ENCODE measurements around the gene PLXNB1.

Gene PLXNB1

GRCh38 chr3:48472673-48472922 lies 42.7 kb upstream of the PLXNB1 start:
- H3K4me2 ChIP-seq (ENCODE audit: low read length), result peak overlapping the region; percentile 91
- H3K27me3 ChIP-seq (ENCODE audit: control insufficient read depth, insufficient read depth, low read length), result no peaks in the 10 kb centered on the region
- peak overlapping the region; percentile 91 for H3K9ac ChIP-seq (ENCODE audit: low read depth, low read length)
- no peaks in the 10 kb centered on the region for H3K9me3 ChIP-seq (replicated peaks; ENCODE audit: low read length)
- H3K36me3 ChIP-seq (ENCODE audit: insufficient read depth, low read length), result peaks cover 24% of the 10 kb centered on the region
- peak overlapping the region; percentile 82 for H3K4me3 ChIP-seq (ENCODE audit: low read length)
- peaks cover 38% of the 10 kb centered on the region for H3K4me1 ChIP-seq (ENCODE audit: control insufficient read depth, insufficient read depth, low read length)

GRCh38 chr3:48470286-48470685 lies 40.4 kb upstream of the PLXNB1 start:
- Histone ChIP-seq H3K9ac (ENCODE audit: low read depth, low read length) (peak overlapping the region; percentile 28), H3K36me3 (ENCODE audit: insufficient read depth, low read length) (peaks cover 34% of the 10 kb centered on the region), H3K9me3 (replicated peaks; ENCODE audit: low read length) (no peaks in the 10 kb centered on the region), H3K4me1 (ENCODE audit: control insufficient read depth, insufficient read depth, low read length) (peaks cover 58% of the 10 kb centered on the region), H3K4me3 (ENCODE audit: low read length) (no peak overlapping the region), H3K27me3 (ENCODE audit: control insufficient read depth, insufficient read depth, low read length) (no peaks in the 10 kb centered on the region), H3K4me2 (ENCODE audit: low read length) (peak overlapping the region; percentile 86)

- Histone ChIP-seq H3K4me1 (ENCODE audit: control insufficient read depth, insufficient read depth, low read length) (peaks cover 63% of the 10 kb centered on the region), H3K27me3 (ENCODE audit: control insufficient read depth, insufficient read depth, low read length) (no peaks in the 10 kb centered on the region), H3K9me3 (replicated peaks; ENCODE audit: low read length) (no peaks in the 10 kb centered on the region), H3K36me3 (ENCODE audit: insufficient read depth, low read length) (peaks cover 34% of the 10 kb centered on the region), H3K4me2 (ENCODE audit: low read length) (peak overlapping the region; percentile 86), H3K9ac (ENCODE audit: low read depth, low read length) (no peak overlapping the region), H3K4me3 (ENCODE audit: low read length) (no peak overlapping the region)
Observed at GRCh38 chr3:48469046-48469915, 39.4 kb upstream of the PLXNB1 start.

- Histone ChIP-seq H3K9ac (ENCODE audit: low read depth, low read length) (no peak overlapping the region), H3K4me1 (ENCODE audit: control insufficient read depth, insufficient read depth, low read length) (peaks cover 61% of the 10 kb centered on the region), H3K27me3 (ENCODE audit: control insufficient read depth, insufficient read depth, low read length) (no peaks in the 10 kb centered on the region), H3K4me2 (ENCODE audit: low read length) (peak overlapping the region; percentile 86), H3K36me3 (ENCODE audit: insufficient read depth, low read length) (peaks cover 34% of the 10 kb centered on the region), H3K9me3 (replicated peaks; ENCODE audit: low read length) (no peaks in the 10 kb centered on the region), H3K4me3 (ENCODE audit: low read length) (no peak overlapping the region)
Observed at GRCh38 chr3:48468329-48468731, 38.4 kb upstream of the PLXNB1 start.

GRCh38 chr3:48467473-48468267 lies 37.8 kb upstream of the PLXNB1 start:
- peak overlapping the region; percentile 68 for H3K4me3 ChIP-seq (ENCODE audit: low read length)
- H3K9ac ChIP-seq (ENCODE audit: low read depth, low read length), result peak overlapping the region; percentile 93
- peaks cover 39% of the 10 kb centered on the region for H3K36me3 ChIP-seq (ENCODE audit: insufficient read depth, low read length)
- H3K4me2 ChIP-seq (ENCODE audit: low read length), result peak overlapping the region; percentile 86
- H3K4me1 ChIP-seq (ENCODE audit: control insufficient read depth, insufficient read depth, low read length), result peaks cover 58% of the 10 kb centered on the region
- no peaks in the 10 kb centered on the region for H3K9me3 ChIP-seq (replicated peaks; ENCODE audit: low read length)
- no peaks in the 10 kb centered on the region for H3K27me3 ChIP-seq (ENCODE audit: control insufficient read depth, insufficient read depth, low read length)

GRCh38 chr3:48467110-48467454 lies 37.2 kb upstream of the PLXNB1 start:
- H3K27me3 ChIP-seq (ENCODE audit: control insufficient read depth, insufficient read depth, low read length), result no peaks in the 10 kb centered on the region
- H3K36me3 ChIP-seq (ENCODE audit: insufficient read depth, low read length), result peaks cover 39% of the 10 kb centered on the region
- H3K9ac ChIP-seq (ENCODE audit: low read depth, low read length), result peak overlapping the region; percentile 93
- H3K9me3 ChIP-seq (replicated peaks; ENCODE audit: low read length), result no peaks in the 10 kb centered on the region
- H3K4me3 ChIP-seq (ENCODE audit: low read length), result peak overlapping the region; percentile 68
- peak overlapping the region; percentile 86 for H3K4me2 ChIP-seq (ENCODE audit: low read length)
- H3K4me1 ChIP-seq (ENCODE audit: control insufficient read depth, insufficient read depth, low read length), result peaks cover 58% of the 10 kb centered on the region

- Histone ChIP-seq H3K4me1 (ENCODE audit: control insufficient read depth, insufficient read depth, low read length) (peaks cover 55% of the 10 kb centered on the region), H3K27me3 (ENCODE audit: control insufficient read depth, insufficient read depth, low read length) (no peaks in the 10 kb centered on the region), H3K4me2 (ENCODE audit: low read length) (peak overlapping the region; percentile 86), H3K36me3 (ENCODE audit: insufficient read depth, low read length) (peaks cover 39% of the 10 kb centered on the region), H3K9me3 (replicated peaks; ENCODE audit: low read length) (no peaks in the 10 kb centered on the region), H3K9ac (ENCODE audit: low read depth, low read length) (peak overlapping the region; percentile 93), H3K4me3 (ENCODE audit: low read length) (peak overlapping the region; percentile 68)
Observed at GRCh38 chr3:48466386-48467109, 36.7 kb upstream of the PLXNB1 start.

- H3K4me2 ChIP-seq (ENCODE audit: low read length), result peak overlapping the region; percentile 86
- H3K27me3 ChIP-seq (ENCODE audit: control insufficient read depth, insufficient read depth, low read length), result no peaks in the 10 kb centered on the region
- no peaks in the 10 kb centered on the region for H3K9me3 ChIP-seq (replicated peaks; ENCODE audit: low read length)
- peak overlapping the region; percentile 68 for H3K4me3 ChIP-seq (ENCODE audit: low read length)
- H3K9ac ChIP-seq (ENCODE audit: low read depth, low read length), result peak overlapping the region; percentile 93
- H3K36me3 ChIP-seq (ENCODE audit: insufficient read depth, low read length), result peaks cover 44% of the 10 kb centered on the region
- peaks cover 55% of the 10 kb centered on the region for H3K4me1 ChIP-seq (ENCODE audit: control insufficient read depth, insufficient read depth, low read length)
Observed at GRCh38 chr3:48465531-48466378, 35.9 kb upstream of the PLXNB1 start.

GRCh38 chr3:48465237-48465530 lies 35.3 kb upstream of the PLXNB1 start:
- Histone ChIP-seq H3K9me3 (replicated peaks; ENCODE audit: low read length) (no peaks in the 10 kb centered on the region), H3K4me1 (ENCODE audit: control insufficient read depth, insufficient read depth, low read length) (peaks cover 51% of the 10 kb centered on the region)

GRCh38 chr3:48464713-48465221 lies 34.9 kb upstream of the PLXNB1 start:
- peak overlapping the region; percentile 66 for H3K9ac ChIP-seq (ENCODE audit: low read depth, low read length)
- no peak overlapping the region for H3K4me2 ChIP-seq (ENCODE audit: low read length)
- no peak overlapping the region for H3K4me3 ChIP-seq (ENCODE audit: low read length)
- no peaks in the 10 kb centered on the region for H3K9me3 ChIP-seq (replicated peaks; ENCODE audit: low read length)
- peaks cover 47% of the 10 kb centered on the region for H3K4me1 ChIP-seq (ENCODE audit: control insufficient read depth, insufficient read depth, low read length)
- H3K36me3 ChIP-seq (ENCODE audit: insufficient read depth, low read length), result peaks cover 49% of the 10 kb centered on the region
- H3K27me3 ChIP-seq (ENCODE audit: control insufficient read depth, insufficient read depth, low read length), result no peaks in the 10 kb centered on the region

More at GRCh38 chr3:48465237-48465530, 35.3 kb upstream of the PLXNB1 start:
- Histone ChIP-seq H3K27me3 (ENCODE audit: control insufficient read depth, insufficient read depth, low read length) (no peaks in the 10 kb centered on the region), H3K36me3 (ENCODE audit: insufficient read depth, low read length) (peaks cover 50% of the 10 kb centered on the region), H3K4me3 (ENCODE audit: low read length) (no peak overlapping the region), H3K4me2 (ENCODE audit: low read length) (peak overlapping the region; percentile 61), H3K9ac (ENCODE audit: low read depth, low read length) (peak overlapping the region; percentile 66)
